ENCODE results near the gene B4GALNT2.
"Not testable (repeated sequence)": the region's sequence is repeated elsewhere in the genome, so short reads cannot be mapped to it uniquely, and the experiment has no call there.

B4GALNT2 gene, protein sequence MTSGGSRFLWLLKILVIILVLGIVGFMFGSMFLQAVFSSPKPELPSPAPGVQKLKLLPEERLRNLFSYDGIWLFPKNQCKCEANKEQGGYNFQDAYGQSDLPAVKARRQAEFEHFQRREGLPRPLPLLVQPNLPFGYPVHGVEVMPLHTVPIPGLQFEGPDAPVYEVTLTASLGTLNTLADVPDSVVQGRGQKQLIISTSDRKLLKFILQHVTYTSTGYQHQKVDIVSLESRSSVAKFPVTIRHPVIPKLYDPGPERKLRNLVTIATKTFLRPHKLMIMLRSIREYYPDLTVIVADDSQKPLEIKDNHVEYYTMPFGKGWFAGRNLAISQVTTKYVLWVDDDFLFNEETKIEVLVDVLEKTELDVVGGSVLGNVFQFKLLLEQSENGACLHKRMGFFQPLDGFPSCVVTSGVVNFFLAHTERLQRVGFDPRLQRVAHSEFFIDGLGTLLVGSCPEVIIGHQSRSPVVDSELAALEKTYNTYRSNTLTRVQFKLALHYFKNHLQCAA

GRCh38 chr17:49132699-49133364 is at the start of gene B4GALNT2:
Gene B4GALNT2, plus strand, starts transcription at chr17:49132769. Its CDS starts 24 bp downstream, at chr17:49132793.
- Histone ChIP-seq H3K4me1 (ENCODE audit: control insufficient read depth, low read depth, low read length) (no peaks in the 10 kb centered on the region), H3K9me3 (ENCODE audit: control insufficient read depth, low read depth, low read length) (no peaks in the 10 kb centered on the region), H3K27ac (ENCODE audit: low read length) (no peak within 1 kb of the TSS), H3K27me3 (ENCODE audit: control insufficient read depth, insufficient read depth, low read length) (peaks cover 49% of the 10 kb centered on the region), H3K9ac (ENCODE audit: low read length) (no peak within 1 kb of the TSS), H3K36me3 (ENCODE audit: control insufficient read depth, low read depth, low read length) (no peaks in the 10 kb centered on the region), H3K4me3 (ENCODE audit: low read length) (peak within 1 kb of the TSS; percentile 60)

GRCh38 chr17:49085046-49085445 is 47.5 kb upstream of the B4GALNT2 start:
- not testable (repeated sequence) for H3K27ac ChIP-seq (ENCODE audit: low read length); H3K4me1 ChIP-seq (ENCODE audit: control insufficient read depth, low read depth, low read length); H3K27me3 ChIP-seq (ENCODE audit: control insufficient read depth, insufficient read depth, low read length); H3K4me3 ChIP-seq (ENCODE audit: low read length); H3K9ac ChIP-seq (ENCODE audit: low read length); H3K36me3 ChIP-seq (ENCODE audit: control insufficient read depth, low read depth, low read length); H3K9me3 ChIP-seq (ENCODE audit: control insufficient read depth, low read depth, low read length)

DNA sequence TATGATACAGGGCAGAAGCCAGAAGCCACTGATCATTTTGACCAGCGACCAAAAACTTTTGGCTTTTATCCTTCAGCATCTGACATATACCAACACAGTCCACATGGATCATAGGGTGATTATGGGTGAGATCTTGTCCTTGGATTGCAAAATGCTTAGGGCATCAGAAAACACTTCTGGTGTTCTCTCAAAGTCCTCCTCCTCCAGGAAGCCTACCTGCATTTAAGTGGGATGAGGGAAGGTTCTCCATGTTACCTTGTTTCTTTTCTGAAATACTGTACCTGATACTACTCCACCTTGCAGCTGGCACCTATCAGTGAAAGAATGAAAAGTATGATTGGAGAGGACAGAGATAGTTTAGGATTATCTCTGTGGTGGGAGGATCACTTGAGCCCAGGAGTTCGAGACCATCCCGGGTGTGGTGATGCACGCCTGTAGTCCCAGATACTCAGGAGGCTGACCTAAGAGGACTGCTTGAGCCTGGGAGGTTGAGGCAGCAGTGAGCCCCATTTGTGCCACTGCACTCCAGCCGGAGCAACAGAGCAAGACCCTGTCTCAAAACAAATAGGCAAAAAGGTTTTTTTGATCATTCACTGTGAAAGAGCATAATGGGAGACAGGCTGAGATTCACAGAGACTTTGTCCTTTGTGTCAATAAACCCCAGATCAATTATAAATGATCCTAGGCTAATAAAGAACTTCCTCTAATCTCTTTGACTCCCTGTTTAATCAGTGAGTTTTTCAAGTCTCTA is 46.8 kb upstream of the B4GALNT2 start:
- H3K4me3 ChIP-seq (ENCODE audit: low read length), result no peak overlapping the region
- no peaks in the 10 kb centered on the region for H3K9me3 ChIP-seq (ENCODE audit: control insufficient read depth, low read depth, low read length)
- no peaks in the 10 kb centered on the region for H3K27me3 ChIP-seq (ENCODE audit: control insufficient read depth, insufficient read depth, low read length)
- no peak overlapping the region for H3K27ac ChIP-seq (ENCODE audit: low read length)
- peaks cover 9% of the 10 kb centered on the region for H3K4me1 ChIP-seq (ENCODE audit: control insufficient read depth, low read depth, low read length)
- no peaks in the 10 kb centered on the region for H3K36me3 ChIP-seq (ENCODE audit: control insufficient read depth, low read depth, low read length)
- no peak overlapping the region for H3K9ac ChIP-seq (ENCODE audit: low read length)

- H3K9me3 ChIP-seq (ENCODE audit: control insufficient read depth, low read depth, low read length), result no peaks in the 10 kb centered on the region
- peaks cover 9% of the 10 kb centered on the region for H3K4me1 ChIP-seq (ENCODE audit: control insufficient read depth, low read depth, low read length)
- H3K27ac ChIP-seq (ENCODE audit: low read length), result no peak overlapping the region
- H3K27me3 ChIP-seq (ENCODE audit: control insufficient read depth, insufficient read depth, low read length), result no peaks in the 10 kb centered on the region
- no peaks in the 10 kb centered on the region for H3K36me3 ChIP-seq (ENCODE audit: control insufficient read depth, low read depth, low read length)
- no peak overlapping the region for H3K4me3 ChIP-seq (ENCODE audit: low read length)
- no peak overlapping the region for H3K9ac ChIP-seq (ENCODE audit: low read length)
Measured at GRCh38 chr17:49086316-49086605, 46.3 kb upstream of the B4GALNT2 start.

DNA sequence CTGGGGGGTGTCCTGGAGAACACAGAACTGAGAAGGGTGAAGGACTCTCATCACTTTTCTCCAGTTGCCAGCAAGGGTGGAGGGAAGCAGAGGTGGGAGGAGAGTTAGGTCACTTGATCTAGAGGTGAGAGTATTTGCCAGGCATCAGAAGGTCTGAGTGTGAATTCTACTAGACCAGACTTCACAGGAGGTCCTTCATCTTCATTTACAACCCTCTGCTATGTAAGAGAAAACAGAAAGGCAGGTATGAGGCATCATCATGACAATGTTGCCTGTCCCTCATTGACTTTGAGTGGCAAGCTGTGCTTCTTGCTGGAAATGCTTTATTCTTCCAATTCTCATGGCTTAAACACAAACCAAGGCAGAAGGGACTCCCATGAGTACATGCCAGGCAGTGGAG is 45.9 kb upstream of the B4GALNT2 start:
- H3K27me3 ChIP-seq (ENCODE audit: control insufficient read depth, insufficient read depth, low read length), result no peaks in the 10 kb centered on the region
- no peak overlapping the region for H3K9ac ChIP-seq (ENCODE audit: low read length)
- H3K4me3 ChIP-seq (ENCODE audit: low read length), result no peak overlapping the region

GRCh38 chr17:49089094-49089493 is 43.5 kb upstream of the B4GALNT2 start:
- Histone ChIP-seq H3K9ac (ENCODE audit: low read length) (no peak overlapping the region), H3K9me3 (ENCODE audit: control insufficient read depth, low read depth, low read length) (no peaks in the 10 kb centered on the region), H3K27me3 (ENCODE audit: control insufficient read depth, insufficient read depth, low read length) (no peaks in the 10 kb centered on the region), H3K36me3 (ENCODE audit: control insufficient read depth, low read depth, low read length) (no peaks in the 10 kb centered on the region), H3K4me1 (ENCODE audit: control insufficient read depth, low read depth, low read length) (peaks cover 9% of the 10 kb centered on the region), H3K27ac (ENCODE audit: low read length) (no peak overlapping the region), H3K4me3 (ENCODE audit: low read length) (no peak overlapping the region)

More for the DNA sequence above, 45.9 kb upstream of the B4GALNT2 start:
- Histone ChIP-seq H3K4me1 (ENCODE audit: control insufficient read depth, low read depth, low read length) (peaks cover 9% of the 10 kb centered on the region), H3K27ac (ENCODE audit: low read length) (no peak overlapping the region), H3K9me3 (ENCODE audit: control insufficient read depth, low read depth, low read length) (no peaks in the 10 kb centered on the region), H3K36me3 (ENCODE audit: control insufficient read depth, low read depth, low read length) (no peaks in the 10 kb centered on the region)

- H3K27me3 ChIP-seq (ENCODE audit: control insufficient read depth, insufficient read depth, low read length), result no peaks in the 10 kb centered on the region
- no peaks in the 10 kb centered on the region for H3K9me3 ChIP-seq (ENCODE audit: control insufficient read depth, low read depth, low read length)
- H3K4me3 ChIP-seq (ENCODE audit: low read length), result no peak overlapping the region
- H3K4me1 ChIP-seq (ENCODE audit: control insufficient read depth, low read depth, low read length), result peaks cover 9% of the 10 kb centered on the region
- no peak overlapping the region for H3K9ac ChIP-seq (ENCODE audit: low read length)
- H3K27ac ChIP-seq (ENCODE audit: low read length), result no peak overlapping the region
- no peaks in the 10 kb centered on the region for H3K36me3 ChIP-seq (ENCODE audit: control insufficient read depth, low read depth, low read length)
Measured at GRCh38 chr17:49090878-49091594, 41.5 kb upstream of the B4GALNT2 start.

DNA sequence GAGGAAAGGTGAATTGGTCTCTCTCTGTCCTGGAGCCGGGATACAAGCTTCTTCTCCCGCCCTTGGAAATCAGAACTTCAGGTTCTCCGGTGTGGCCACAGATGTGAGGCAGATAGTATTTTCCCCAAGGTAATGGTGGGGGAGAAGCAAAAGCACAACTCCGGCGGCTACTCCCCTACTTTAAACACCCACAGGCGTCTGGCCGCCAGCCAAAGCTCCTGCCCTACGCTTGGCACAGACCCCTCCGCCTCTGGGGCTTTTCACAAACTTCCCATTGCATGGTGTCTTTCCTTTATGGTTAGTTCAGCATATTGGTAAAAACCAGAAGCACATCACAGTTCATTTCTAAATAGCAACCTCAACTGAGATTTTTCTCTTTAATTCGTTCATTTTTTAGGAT is 39.4 kb upstream of the B4GALNT2 start:
- Histone ChIP-seq H3K9ac (ENCODE audit: low read length) (no peak overlapping the region), H3K27me3 (ENCODE audit: control insufficient read depth, insufficient read depth, low read length) (no peaks in the 10 kb centered on the region), H3K27ac (ENCODE audit: low read length) (no peak overlapping the region), H3K4me3 (ENCODE audit: low read length) (no peak overlapping the region), H3K9me3 (ENCODE audit: control insufficient read depth, low read depth, low read length) (no peaks in the 10 kb centered on the region), H3K4me1 (ENCODE audit: control insufficient read depth, low read depth, low read length) (no peaks in the 10 kb centered on the region), H3K36me3 (ENCODE audit: control insufficient read depth, low read depth, low read length) (no peaks in the 10 kb centered on the region)

DNA sequence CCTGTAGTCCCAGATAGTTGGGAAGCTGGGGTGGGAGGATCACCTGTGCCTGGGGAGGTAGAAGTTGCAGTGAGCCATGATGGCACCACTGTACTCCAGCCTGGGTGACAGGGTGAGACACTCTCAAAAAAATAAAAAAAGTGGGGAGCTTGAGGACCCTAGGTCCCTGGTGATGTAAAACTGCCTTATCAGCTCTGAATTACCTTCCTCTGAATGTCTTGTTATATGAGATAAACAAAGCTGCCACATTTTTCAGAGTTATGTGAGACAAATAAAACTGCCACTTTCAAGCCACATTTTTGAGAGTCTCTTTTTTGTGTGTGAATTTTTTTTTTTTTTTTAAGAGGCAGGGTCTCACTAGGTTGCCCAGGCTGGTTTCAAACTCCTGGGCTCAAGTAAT is 32.0 kb upstream of the B4GALNT2 start:
- Histone ChIP-seq H3K9me3 (ENCODE audit: control insufficient read depth, low read depth, low read length) (no peaks in the 10 kb centered on the region), H3K36me3 (ENCODE audit: control insufficient read depth, low read depth, low read length) (no peaks in the 10 kb centered on the region), H3K4me1 (ENCODE audit: control insufficient read depth, low read depth, low read length) (no peaks in the 10 kb centered on the region), H3K27ac (ENCODE audit: low read length) (no peak overlapping the region), H3K9ac (ENCODE audit: low read length) (no peak overlapping the region), H3K4me3 (ENCODE audit: low read length) (no peak overlapping the region), H3K27me3 (ENCODE audit: control insufficient read depth, insufficient read depth, low read length) (no peaks in the 10 kb centered on the region)

GRCh38 chr17:49101054-49101534 is 31.5 kb upstream of the B4GALNT2 start:
- Histone ChIP-seq H3K27ac (ENCODE audit: low read length) (no peak overlapping the region), H3K27me3 (ENCODE audit: control insufficient read depth, insufficient read depth, low read length) (no peaks in the 10 kb centered on the region), H3K4me1 (ENCODE audit: control insufficient read depth, low read depth, low read length) (no peaks in the 10 kb centered on the region)

GRCh38 chr17:49103360-49103759 is 29.2 kb upstream of the B4GALNT2 start:
- not testable (repeated sequence) for H3K36me3 ChIP-seq (ENCODE audit: control insufficient read depth, low read depth, low read length); H3K9me3 ChIP-seq (ENCODE audit: control insufficient read depth, low read depth, low read length); H3K4me3 ChIP-seq (ENCODE audit: low read length); H3K9ac ChIP-seq (ENCODE audit: low read length); H3K27ac ChIP-seq (ENCODE audit: low read length); H3K27me3 ChIP-seq (ENCODE audit: control insufficient read depth, insufficient read depth, low read length)
- peaks cover 16% of the 10 kb centered on the region for H3K4me1 ChIP-seq (ENCODE audit: control insufficient read depth, low read depth, low read length)

More at GRCh38 chr17:49101054-49101534, 31.5 kb upstream of the B4GALNT2 start:
- no peak overlapping the region for H3K9ac ChIP-seq (ENCODE audit: low read length)
- H3K9me3 ChIP-seq (ENCODE audit: control insufficient read depth, low read depth, low read length), result no peaks in the 10 kb centered on the region
- H3K36me3 ChIP-seq (ENCODE audit: control insufficient read depth, low read depth, low read length), result no peaks in the 10 kb centered on the region
- no peak overlapping the region for H3K4me3 ChIP-seq (ENCODE audit: low read length)

All from iPS-18a (cell line).